Measurements from ENCODE around the gene RHOXF2B. TPM values are rescaled to one million over a fixed set of nuclear protein-coding genes. Genes with fewer than 3 reads are reported as not detected.
"Not testable (repeated sequence)": the region's sequence is repeated elsewhere in the genome, so short reads cannot be mapped to it uniquely, and the experiment has no call there.

The RHOXF2B gene
- total and polyA plus RNA-seq, 2 donors from 2014 or later, result not detected

DNA sequence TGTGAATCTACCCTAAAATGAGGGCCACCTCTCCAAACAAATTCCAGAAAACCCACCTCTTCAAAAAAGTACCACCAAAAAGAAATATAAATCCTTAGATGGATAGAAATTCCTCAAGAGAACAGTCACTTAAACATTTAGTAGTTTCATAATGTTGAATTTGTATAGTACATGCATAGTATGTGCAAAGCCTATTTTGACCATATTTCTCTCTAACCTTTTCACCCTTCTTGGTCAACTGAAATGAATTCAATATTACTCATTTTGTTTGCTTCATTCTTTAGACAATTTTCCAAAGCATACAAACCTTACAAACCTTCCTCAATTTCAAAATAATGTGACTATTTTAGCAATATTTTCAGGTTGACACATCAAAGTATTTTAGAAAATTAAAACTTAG lies 34.1 kb upstream of the RHOXF2B start:
- H3K4me3 ChIP-seq (ENCODE audit: low read length in 3 of 3), result no peak overlapping the region
- no peaks in the 10 kb centered on the region for H3K27me3 ChIP-seq (ENCODE audit: control insufficient read depth, insufficient read depth, low read length)
- no peaks in the 10 kb centered on the region for H3K4me1 ChIP-seq (ENCODE audit: control insufficient read depth in 2 of 3, insufficient read depth in 2 of 3, low read depth in 1 of 3, low read length in 3 of 3)
- no peak overlapping the region for H3K27ac ChIP-seq (ENCODE audit: low read depth in 2 of 2, low read length in 2 of 2)
- FAIRE-seq (no peak), DNase-seq (no peak)
- H3K9me3 ChIP-seq (ENCODE audit: control insufficient read depth in 2 of 3, insufficient read depth in 1 of 3, low read length in 3 of 3), result no peaks in the 10 kb centered on the region
- no peaks in the 10 kb centered on the region for H3K36me3 ChIP-seq (ENCODE audit: control insufficient read depth in 2 of 3, insufficient read depth in 3 of 3, low read length in 3 of 3)
- H3K9ac ChIP-seq (ENCODE audit: low read length in 3 of 3), result no peak overlapping the region
- intact Hi-C loops (cut with DNase I), result no loop called here
- TF ChIP-seq, protein P1, sequence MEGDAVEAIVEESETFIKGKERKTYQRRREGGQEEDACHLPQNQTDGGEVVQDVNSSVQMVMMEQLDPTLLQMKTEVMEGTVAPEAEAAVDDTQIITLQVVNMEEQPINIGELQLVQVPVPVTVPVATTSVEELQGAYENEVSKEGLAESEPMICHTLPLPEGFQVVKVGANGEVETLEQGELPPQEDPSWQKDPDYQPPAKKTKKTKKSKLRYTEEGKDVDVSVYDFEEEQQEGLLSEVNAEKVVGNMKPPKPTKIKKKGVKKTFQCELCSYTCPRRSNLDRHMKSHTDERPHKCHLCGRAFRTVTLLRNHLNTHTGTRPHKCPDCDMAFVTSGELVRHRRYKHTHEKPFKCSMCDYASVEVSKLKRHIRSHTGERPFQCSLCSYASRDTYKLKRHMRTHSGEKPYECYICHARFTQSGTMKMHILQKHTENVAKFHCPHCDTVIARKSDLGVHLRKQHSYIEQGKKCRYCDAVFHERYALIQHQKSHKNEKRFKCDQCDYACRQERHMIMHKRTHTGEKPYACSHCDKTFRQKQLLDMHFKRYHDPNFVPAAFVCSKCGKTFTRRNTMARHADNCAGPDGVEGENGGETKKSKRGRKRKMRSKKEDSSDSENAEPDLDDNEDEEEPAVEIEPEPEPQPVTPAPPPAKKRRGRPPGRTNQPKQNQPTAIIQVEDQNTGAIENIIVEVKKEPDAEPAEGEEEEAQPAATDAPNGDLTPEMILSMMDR (IDR thresholded peaks at IDR 0.05; ENCODE audit: borderline replicate concordance, extremely low read depth, insufficient read depth), result no peak

DNA sequence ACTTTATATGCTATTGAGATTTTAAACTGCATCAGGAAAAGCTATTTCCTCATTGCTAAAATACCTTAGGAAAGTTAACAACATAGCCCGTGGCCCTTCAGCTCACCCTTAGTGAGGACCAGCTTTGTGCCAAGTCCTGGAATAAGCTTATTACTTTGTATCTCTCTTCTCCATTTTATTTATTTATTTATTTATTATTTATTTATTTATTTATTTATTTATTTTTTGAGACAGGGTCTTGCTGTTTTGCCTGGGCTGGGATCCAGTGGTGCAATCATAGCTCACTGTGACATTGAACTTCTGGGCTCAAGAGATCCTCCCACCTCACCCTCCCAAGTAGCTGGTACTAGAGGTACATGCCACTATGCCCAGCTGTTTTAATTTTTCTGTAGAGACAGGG lies 31.9 kb upstream of the RHOXF2B start:
- no peak overlapping the region for H3K27ac ChIP-seq (ENCODE audit: low read depth in 2 of 2, low read length in 2 of 2)
- intact Hi-C loops (cut with DNase I), result no loop called here
- TF ChIP-seq, protein P1 (IDR thresholded peaks at IDR 0.05; ENCODE audit: borderline replicate concordance, extremely low read depth, insufficient read depth), result no peak
- H3K4me1 ChIP-seq (ENCODE audit: control insufficient read depth in 2 of 3, insufficient read depth in 2 of 3, low read depth in 1 of 3, low read length in 3 of 3), result no peaks in the 10 kb centered on the region
- no peaks in the 10 kb centered on the region for H3K9me3 ChIP-seq (ENCODE audit: control insufficient read depth in 2 of 3, insufficient read depth in 1 of 3, low read length in 3 of 3)
- FAIRE-seq, result no peak
- no peak overlapping the region for H3K4me3 ChIP-seq (ENCODE audit: low read length in 3 of 3)
- DNase-seq, result no peak
- H3K27me3 ChIP-seq (ENCODE audit: control insufficient read depth, insufficient read depth, low read length), result no peaks in the 10 kb centered on the region
- no peak overlapping the region for H3K9ac ChIP-seq (ENCODE audit: low read length in 3 of 3)
- no peaks in the 10 kb centered on the region for H3K36me3 ChIP-seq (ENCODE audit: control insufficient read depth in 2 of 3, insufficient read depth in 3 of 3, low read length in 3 of 3)

DNA sequence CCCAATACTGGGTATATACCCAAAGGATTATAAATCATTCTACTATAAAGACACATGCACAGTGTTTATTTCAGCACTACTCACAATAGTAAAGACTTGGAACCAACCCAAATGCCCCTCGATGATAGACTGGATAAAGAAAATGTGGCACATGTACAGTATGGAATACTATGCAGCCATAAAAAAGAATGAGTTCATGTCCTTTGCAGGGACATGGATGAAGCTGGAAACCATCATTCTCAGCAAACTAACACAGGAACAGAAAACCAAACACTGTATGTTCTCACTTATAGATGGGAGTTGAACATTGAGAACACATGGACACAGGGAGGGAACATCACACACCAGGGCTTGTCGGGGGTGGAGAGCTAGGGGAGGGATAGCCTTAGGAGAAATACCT lies 27.2 kb upstream of the RHOXF2B start:
- H3K9ac ChIP-seq (ENCODE audit: low read length in 3 of 3); intact Hi-C loops (cut with DNase I); H3K27me3 ChIP-seq (ENCODE audit: control insufficient read depth, insufficient read depth, low read length); FAIRE-seq; H3K27ac ChIP-seq (ENCODE audit: low read depth in 2 of 2, low read length in 2 of 2); DNase-seq; H3K9me3 ChIP-seq (ENCODE audit: control insufficient read depth in 2 of 3, insufficient read depth in 1 of 3, low read length in 3 of 3); H3K36me3 ChIP-seq (ENCODE audit: control insufficient read depth in 2 of 3, insufficient read depth in 3 of 3, low read length in 3 of 3); H3K4me1 ChIP-seq (ENCODE audit: control insufficient read depth in 2 of 3, insufficient read depth in 2 of 3, low read depth in 1 of 3, low read length in 3 of 3); H3K4me3 ChIP-seq (ENCODE audit: low read length in 3 of 3): not testable (repeated sequence)

DNA sequence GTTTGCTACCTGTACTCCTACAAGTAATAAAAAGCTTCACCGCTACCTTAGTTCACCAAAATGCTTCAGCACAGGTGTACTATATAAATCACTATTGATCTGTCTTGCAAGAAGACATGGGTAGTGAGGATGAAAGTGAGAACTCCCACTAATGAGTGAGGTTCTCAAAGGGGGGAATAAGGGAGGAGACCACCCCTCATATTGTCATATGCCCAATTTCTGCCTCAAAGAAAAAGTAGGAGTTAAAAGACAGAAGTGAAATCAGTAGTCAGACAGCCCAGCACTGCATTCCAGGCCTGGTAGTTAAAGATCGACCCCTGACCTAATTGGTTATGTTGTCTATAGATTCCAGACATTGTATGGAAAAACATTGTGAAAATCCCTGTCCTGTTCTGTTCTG lies 23.6 kb upstream of the RHOXF2B start:
- FAIRE-seq; H3K9ac ChIP-seq (ENCODE audit: low read length in 3 of 3); H3K27ac ChIP-seq (ENCODE audit: low read depth in 2 of 2, low read length in 2 of 2); H3K27me3 ChIP-seq (ENCODE audit: control insufficient read depth, insufficient read depth, low read length); intact Hi-C loops (cut with DNase I); DNase-seq; H3K9me3 ChIP-seq (ENCODE audit: control insufficient read depth in 2 of 3, insufficient read depth in 1 of 3, low read length in 3 of 3); H3K36me3 ChIP-seq (ENCODE audit: control insufficient read depth in 2 of 3, insufficient read depth in 3 of 3, low read length in 3 of 3); H3K4me1 ChIP-seq (ENCODE audit: control insufficient read depth in 2 of 3, insufficient read depth in 2 of 3, low read depth in 1 of 3, low read length in 3 of 3); H3K4me3 ChIP-seq (ENCODE audit: low read length in 3 of 3): not testable (repeated sequence)

DNA sequence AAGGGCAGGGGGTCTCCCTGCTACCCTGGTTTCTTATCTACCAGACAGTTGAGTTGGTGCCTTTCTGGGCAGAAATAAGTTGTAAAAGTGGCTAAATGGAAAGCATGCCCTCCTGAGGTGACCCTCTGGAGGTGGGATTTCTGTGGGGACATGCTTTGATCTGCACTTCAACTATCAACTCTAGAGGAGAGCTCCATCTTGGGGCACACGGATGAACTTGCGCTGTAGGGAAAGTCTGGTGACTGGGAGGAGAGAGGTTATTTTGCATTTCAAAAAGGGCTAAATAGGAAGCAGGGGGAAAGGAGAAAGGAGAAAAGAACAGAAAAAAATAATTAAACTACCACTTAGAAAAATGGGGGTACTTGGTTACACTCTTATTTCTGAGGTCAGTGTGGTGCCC lies 12.7 kb upstream of the RHOXF2B start:
- H3K4me3 ChIP-seq (ENCODE audit: low read length in 3 of 3), result no peak overlapping the region
- no peaks in the 10 kb centered on the region for H3K4me1 ChIP-seq (ENCODE audit: control insufficient read depth in 2 of 3, insufficient read depth in 2 of 3, low read depth in 1 of 3, low read length in 3 of 3)
- no peak overlapping the region for H3K9ac ChIP-seq (ENCODE audit: low read length in 3 of 3)
- FAIRE-seq (no peak), DNase-seq (no peak)
- TF ChIP-seq, protein P1 (IDR thresholded peaks at IDR 0.05; ENCODE audit: borderline replicate concordance, extremely low read depth, insufficient read depth), result no peak
- no peaks in the 10 kb centered on the region for H3K9me3 ChIP-seq (ENCODE audit: control insufficient read depth in 2 of 3, insufficient read depth in 1 of 3, low read length in 3 of 3)
- no peaks in the 10 kb centered on the region for H3K36me3 ChIP-seq (ENCODE audit: control insufficient read depth in 2 of 3, insufficient read depth in 3 of 3, low read length in 3 of 3)
- intact Hi-C loops (cut with DNase I), result no loop called here
- H3K27ac ChIP-seq (ENCODE audit: low read depth in 2 of 2, low read length in 2 of 2), result no peak overlapping the region
- no peaks in the 10 kb centered on the region for H3K27me3 ChIP-seq (ENCODE audit: control insufficient read depth, insufficient read depth, low read length)

Data from kidney (tissue), 14 donors.